GM18868 (cell line): ENCODE results near the gene ZNF385D.

Source experiments
- ATAC-seq: cut with Tn5 transposase; IDR thresholded peaks from one replicate; pipeline ENCODE4 v1.9.1; 2021; ENCODE audit warnings: mild to moderate bottlenecking, moderate library complexity; ENCODE audit not compliant: unreplicated experiment

ZNF385D gene

GRCh38 chr3:21618695-21619094 is 132.3 kb downstream of the ZNF385D start:
- ATAC-seq = no peak

DNA sequence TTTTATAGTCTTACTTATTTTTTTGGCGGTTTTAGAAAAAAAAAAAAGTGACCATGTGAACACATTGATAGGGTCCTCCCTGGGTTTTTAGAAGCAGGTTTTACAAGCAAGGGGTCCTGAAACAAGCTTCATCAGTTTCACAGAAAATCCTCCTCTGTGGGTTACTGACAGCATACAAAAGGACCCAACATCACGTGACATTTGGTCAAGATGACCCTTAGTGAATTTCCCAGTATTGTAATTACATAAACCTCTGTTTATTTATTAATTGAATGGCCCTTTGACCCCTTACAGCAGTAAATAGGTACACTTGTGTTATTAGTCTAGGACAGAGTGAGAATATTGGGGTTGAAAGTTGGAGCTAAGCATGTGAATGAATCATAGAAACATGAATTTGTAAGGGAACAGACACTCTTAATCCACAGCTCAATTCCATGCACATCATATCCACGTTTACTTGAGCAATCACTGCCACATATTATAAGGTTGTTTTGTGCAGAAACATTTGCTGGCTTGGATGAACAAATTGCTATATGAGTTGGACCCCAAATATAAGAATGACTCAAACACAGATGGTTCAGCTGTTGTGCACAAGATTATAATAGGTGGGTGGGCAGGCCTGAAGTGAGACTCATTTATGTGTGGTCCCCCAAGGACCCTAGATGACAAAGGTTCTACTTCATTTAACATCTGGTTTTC is 137.5 kb downstream of the ZNF385D start:
- ATAC-seq = no peak

DNA sequence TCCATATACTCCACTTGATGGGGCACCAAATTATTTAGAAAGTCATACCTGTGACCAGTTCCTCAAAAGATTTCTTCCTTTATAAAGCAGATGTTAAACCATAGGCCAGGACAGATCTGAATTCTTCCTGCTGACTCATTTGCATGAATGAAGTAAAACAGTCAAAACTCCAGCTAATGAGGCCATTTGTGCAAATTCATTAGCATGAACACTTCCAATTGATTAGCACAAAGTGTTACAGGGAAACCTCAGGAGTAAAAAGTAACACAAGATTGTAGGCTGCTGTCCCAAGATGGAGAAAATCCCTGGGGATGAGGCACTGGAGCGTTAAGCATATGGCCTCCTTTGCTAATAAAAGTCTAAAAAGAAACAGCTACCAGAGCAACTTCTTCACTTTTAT is 149.8 kb downstream of the ZNF385D start:
- ATAC-seq = no peak

DNA sequence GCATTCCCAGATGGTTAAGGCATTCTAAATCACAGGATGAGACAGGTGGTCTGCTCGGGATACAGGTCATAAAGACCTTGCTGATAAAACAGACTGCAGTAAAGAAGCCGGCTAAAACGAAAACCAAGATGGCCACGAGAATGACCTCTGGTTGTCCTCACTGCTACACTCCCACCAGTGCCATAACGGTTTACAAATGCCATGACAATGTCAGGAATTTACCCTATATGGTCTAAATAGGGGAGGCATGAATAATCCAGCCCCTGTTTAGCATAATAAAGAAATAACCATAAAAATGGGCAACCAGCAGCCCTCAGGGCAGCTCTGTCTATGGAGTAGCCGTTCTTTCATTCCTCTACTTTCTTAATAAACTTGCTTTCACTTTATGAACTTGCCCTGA is 151.1 kb downstream of the ZNF385D start:
- no peak for ATAC-seq

DNA sequence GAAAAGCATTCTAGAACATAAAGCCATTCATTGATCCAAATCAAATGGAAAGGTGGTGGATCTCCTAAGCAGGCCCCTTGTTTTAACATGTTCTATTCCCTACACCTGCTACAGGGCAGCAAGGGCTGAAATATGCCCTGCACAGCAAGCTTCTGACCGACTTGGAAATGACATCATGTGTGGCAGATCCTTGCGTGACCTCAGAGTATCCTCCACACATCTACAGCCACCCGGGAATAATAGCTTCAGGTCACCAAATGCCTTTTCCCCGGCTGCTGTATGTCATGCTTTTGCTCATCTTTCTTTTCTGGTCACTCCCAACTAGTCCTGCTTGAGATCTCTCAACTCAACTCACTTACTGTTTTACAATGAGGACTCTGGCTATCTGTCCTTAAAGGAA is 158.2 kb downstream of the ZNF385D start:
- no peak for ATAC-seq

DNA sequence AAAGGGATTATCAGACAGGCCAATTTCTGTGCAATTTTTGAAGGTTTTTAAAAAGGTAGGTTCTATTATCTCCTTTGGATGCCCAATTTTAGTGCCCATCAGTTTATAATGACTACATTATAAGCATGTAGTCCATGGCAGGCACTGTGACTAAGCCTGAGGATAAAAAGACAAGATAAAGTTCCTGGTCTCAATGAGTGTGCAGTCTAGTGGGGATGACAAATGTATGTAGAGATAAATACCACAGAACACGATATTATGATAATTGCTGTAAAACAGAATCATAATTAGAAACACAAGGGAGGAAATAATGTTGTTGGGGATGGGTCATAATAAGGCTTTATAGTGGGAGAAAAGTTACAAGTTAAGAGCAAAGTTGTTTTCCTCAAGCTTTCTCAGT is 163.1 kb downstream of the ZNF385D start:
- ATAC-seq = no peak

- no peak for ATAC-seq
Measured at GRCh38 chr3:21585216-21585740, 165.7 kb downstream of the ZNF385D start.

- ATAC-seq = no peak
Measured at GRCh38 chr3:21573291-21573690, 177.7 kb downstream of the ZNF385D start.

- no peak for ATAC-seq
Measured at GRCh38 chr3:21564531-21564930, 186.5 kb downstream of the ZNF385D start.

DNA sequence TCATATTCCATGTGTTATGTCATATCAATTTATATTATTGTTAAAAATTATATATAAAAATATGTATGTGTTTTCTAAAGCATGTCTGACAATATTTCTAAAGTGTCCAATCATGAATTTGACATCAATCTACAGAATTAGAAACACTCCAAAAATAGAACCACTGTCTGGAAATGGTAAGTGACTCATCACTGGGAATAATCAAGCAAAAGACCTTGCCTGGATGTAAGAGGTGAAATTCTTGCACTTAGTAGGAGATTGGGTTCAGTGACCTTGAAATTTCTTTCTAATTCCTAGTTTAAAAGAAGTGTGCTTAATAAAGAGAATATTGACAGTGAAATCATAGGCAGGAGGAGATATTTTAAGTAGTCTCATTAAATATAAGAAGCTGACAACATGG is 188.8 kb downstream of the ZNF385D start:
- no peak for ATAC-seq

DNA sequence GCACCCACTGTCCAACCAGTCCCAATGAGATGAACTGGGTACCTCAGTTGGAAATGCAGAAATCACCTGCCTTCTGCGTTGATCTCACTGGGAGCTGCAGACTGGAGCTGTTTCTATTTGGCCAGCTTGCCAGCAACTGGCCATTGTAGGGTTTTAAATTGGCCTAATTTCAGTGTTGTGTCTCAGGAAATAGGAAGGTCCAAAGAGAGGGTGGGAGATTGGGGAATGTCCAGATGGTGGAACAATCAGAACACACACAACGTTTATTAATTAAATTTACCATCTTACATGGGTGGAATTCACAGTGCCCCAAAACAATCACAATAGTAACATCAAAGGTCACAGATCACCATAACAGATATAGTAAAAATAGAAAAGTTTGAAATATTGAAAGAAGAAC is 189.5 kb downstream of the ZNF385D start:
- ATAC-seq = no peak

DNA sequence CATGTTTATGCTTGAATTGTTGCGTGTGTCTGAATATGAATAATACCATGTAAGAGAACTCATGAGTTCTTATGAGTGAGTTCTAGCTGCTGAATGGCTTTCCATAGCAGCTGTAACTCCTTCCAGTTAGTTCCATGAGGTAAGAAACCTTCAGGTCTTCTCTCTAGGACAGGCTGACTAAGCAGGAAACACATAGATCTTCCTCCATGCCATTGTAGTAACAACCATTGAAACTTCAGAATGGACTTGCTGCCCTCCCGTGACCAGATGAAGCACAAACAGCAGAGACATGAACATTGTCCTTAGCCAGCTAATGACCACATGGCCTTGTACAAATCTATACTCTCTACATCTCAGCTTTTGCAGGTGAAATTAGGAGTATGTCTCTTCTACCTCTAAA is 200.0 kb downstream of the ZNF385D start:
- ATAC-seq = no peak

DNA sequence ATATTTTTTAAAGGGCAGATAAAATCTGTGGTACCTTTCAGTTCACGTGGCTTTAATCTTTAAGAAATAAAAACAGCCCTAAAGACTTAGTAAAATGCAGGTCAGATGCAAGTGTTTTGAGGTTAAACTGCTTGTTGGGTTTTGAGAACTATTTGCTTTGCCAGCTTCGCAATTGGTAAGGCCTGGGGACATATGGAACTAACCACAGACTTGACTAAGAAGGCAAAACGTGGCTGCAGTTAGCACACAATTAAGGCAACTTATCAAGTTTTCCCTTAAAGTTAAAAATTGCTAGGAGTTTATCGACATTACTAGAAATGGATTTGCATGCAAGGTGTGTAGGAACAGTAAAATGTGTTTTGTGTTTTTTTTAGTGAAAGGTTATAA is 206.9 kb downstream of the ZNF385D start:
- ATAC-seq = no peak

DNA sequence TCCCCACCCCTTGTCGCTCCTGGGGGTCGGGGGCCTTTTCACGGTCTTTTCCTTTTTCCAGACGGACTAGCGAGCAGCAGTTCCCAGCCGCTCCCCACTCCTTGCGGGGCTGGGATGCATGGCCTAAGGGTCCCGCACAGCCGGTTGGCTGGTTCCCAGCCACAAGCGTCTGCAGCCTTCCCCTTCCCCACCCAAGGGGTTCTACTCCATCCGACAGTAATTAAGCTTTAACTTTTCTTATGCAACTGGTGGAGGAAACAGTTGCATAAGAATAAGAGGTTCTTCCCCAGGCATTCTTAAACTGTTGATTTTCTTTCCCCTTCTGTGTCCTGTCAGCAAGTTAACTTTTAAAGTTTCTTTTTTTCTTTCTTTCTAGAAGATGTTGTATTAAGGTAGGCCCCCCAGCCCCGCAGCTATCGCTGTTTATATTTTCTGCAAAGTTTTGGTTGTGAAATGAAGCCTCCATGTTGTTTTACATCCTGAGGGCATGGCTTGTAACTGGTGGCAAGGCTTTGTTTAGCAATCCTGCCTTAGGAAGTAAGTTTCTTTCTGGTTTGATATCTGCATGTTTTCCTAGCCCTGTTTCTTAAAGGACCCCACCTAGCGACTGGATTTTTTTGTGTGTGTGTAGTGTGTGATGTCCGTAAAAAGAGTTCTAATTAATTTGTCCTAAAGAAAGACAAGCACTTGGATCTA is 207.5 kb downstream of the ZNF385D start:
- ATAC-seq = no peak

- ATAC-seq = no peak
Measured at GRCh38 chr3:21542656-21543379, 208.2 kb downstream of the ZNF385D start.

DNA sequence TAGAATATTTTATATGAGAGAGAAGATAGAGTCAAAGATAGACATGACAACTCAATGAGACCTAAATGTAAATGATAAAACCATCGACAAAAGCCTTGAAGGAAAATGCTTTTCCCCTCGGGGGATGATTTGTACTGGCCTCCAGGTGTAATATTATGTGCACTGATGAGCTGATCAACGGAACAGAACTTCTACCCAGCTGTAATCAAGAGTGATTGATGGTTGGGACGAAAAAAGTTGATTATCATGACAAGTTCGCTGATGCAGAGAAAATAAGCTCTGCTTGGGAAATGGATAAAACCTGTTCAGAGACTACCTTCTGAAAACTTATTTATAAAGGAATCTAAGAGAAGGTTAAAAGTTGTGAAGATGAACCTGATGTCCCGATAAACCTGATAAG is 210.7 kb downstream of the ZNF385D start:
- ATAC-seq = no peak

- ATAC-seq = no peak
Measured at GRCh38 chr3:21534462-21534861, 216.5 kb downstream of the ZNF385D start.

- ATAC-seq = no peak
Measured at GRCh38 chr3:21533002-21533401, 218.0 kb downstream of the ZNF385D start.

DNA sequence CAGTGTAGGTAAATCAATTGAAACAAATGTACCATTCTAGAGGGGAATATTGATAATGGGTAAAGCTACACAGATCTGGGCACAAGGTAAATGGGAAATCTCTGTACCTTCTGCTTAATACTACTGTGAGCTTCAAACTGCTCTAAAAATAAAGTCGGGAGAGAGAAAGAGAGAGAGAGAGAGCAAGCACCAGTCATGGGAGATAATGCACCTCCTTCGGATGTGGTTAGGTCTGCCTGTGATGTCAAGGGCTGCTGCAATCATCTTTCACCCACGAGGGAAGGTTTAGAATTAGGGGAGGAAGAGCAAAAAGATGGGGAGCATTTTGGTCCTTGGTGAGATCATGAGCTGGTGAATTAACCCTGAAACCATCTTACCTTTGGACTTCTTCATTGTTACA is 219.1 kb downstream of the ZNF385D start:
- no peak for ATAC-seq

DNA sequence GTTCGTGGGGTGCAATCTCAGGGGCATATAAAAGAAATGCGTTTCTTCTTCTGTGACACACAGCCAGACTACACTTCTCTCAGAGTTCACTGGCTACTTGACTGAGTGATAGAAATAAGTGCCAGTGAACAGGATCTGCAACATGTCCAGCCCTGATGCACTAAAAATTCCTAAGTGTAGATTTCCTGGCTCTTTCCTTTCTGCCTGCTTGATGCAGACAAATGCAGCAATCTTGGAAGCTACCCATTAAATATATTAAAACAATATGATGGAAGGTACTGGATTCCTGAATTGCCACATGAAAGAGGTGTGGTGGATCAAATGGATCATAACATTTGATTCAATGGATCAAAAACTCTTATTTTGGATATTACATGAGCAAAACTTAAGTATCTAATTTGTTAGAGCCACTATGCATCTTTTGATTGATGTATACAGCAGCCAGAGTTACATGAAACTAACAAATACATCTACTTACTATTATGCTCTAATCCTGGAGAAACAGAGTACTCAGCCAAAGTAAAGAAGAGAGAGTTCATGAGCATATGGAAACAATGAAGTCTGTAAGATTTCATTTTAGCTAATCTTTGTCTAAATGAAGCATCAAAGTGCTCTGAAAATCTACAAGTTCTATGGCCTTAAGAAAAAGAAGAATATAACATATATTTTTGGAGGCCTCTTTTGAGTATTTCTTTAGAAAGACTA is 222.6 kb downstream of the ZNF385D start:
- ATAC-seq = no peak

GRCh38 chr3:21526461-21526860 is 224.5 kb downstream of the ZNF385D start:
- ATAC-seq = no peak
